ENCODE results near the gene AMH. TPM values are rescaled to one million over a fixed set of nuclear protein-coding genes. Genes with fewer than 3 reads are reported as not detected.
"Not testable (repeated sequence)": the region's sequence is repeated elsewhere in the genome, so short reads cannot be mapped to it uniquely, and the experiment has no call there.

AMH gene
- total and polyA plus RNA-seq, 12 donors: 0.36 to 4.6 (median 1.1) TPM; not detected in 4

GRCh38 chr19:2280633-2281264, 31.6 kb downstream of the AMH start:
- TF ChIP-seq POLR2A (IDR thresholded peaks at IDR 0.05) (no peak), CTCF (IDR thresholded peaks at IDR 0.05) (no peak)
- peaks cover 4% of the 10 kb centered on the region for H3K27me3 ChIP-seq
- no peak overlapping the region for H3K27ac ChIP-seq
- peaks cover 0 to 6% of the 10 kb centered on the region in 2 donors for H3K4me1 ChIP-seq (replicated peaks in 1 of 2)
- DNase-seq: no peak
- intact Hi-C loops (cut with DNase I): loop anchor here in 1 of 2 donors (10.0 kb wide), 1 partner anchor 104 kb away; no protein-coding TSS in a partner anchor
- H3K36me3 ChIP-seq (replicated peaks in 1 of 2): no peaks in the 10 kb centered on the region
- 70 to 82% (median 71%) methylated on average over 12 to 26 of the region's 26 CpGs for WGBS, 4 donors
- no peaks in the 10 kb centered on the region for H3K9me3 ChIP-seq (replicated peaks in 1 of 3)
- H3K4me3 ChIP-seq: no peak overlapping the region

- 21 to 27% (median 25%) methylated on average over 3 to 16 of the region's 16 CpGs for WGBS, 4 donors
- not testable (repeated sequence) for H3K36me3 ChIP-seq (replicated peaks in 1 of 2); H3K9me3 ChIP-seq (replicated peaks in 1 of 3); H3K4me1 ChIP-seq (replicated peaks in 1 of 2); H3K27me3 ChIP-seq; DNase-seq
- intact Hi-C loops (cut with DNase I): loop anchor here in 1 of 2 donors (10.0 kb wide), 1 partner anchor 103 kb away; no protein-coding TSS in a partner anchor
- H3K27ac ChIP-seq: peak overlapping the region in 2 of 5 donors; percentile 34 to 79
- peak overlapping the region in 2 of 4 donors; percentile 19 to 28 for H3K4me3 ChIP-seq
Observed at GRCh38 chr19:2281265-2282061, 32.3 kb downstream of the AMH start.

- peak; percentile 50 to 85 (median 65) for DNase-seq
- peaks cover 4% of the 10 kb centered on the region for H3K27me3 ChIP-seq
- peak within 1 kb of the TSS in 2 of 5 donors; percentile 34 to 79 for H3K27ac ChIP-seq
- no peaks in the 10 kb centered on the region for H3K4me1 ChIP-seq (replicated peaks in 1 of 2)
- peak within 1 kb of the TSS in 2 of 4 donors; percentile 19 to 28 for H3K4me3 ChIP-seq
- intact Hi-C loops (cut with DNase I): loop anchor here in 1 of 2 donors (10.0 kb wide), 1 partner anchor 103 kb away; no protein-coding TSS in a partner anchor
- H3K9me3 ChIP-seq (replicated peaks in 1 of 3): no peaks in the 10 kb centered on the region
- WGBS, 4 donors: 13 to 19% (median 14%) methylated on average over 16 to 41 of the region's 41 CpGs
- TF ChIP-seq POLR2A (IDR thresholded peaks at IDR 0.05): no peak
- no peak for TF ChIP-seq CTCF (IDR thresholded peaks at IDR 0.05)
- no peaks in the 10 kb centered on the region for H3K36me3 ChIP-seq (replicated peaks in 1 of 2)
Observed at GRCh38 chr19:2282062-2282861, 33.1 kb downstream of the AMH start, which contains the start of gene PEAK3. PEAK3 (minus strand) TSS chr19:2282175; CDS start chr19:2280931, 1,244 bp downstream.

- Histone ChIP-seq H3K9me3 (replicated peaks in 1 of 3) (no peaks in the 10 kb centered on the region), H3K27me3 (peaks cover 4% of the 10 kb centered on the region), H3K4me3 (no peak overlapping the region), H3K27ac (no peak overlapping the region), H3K4me1 (replicated peaks in 1 of 2) (no peaks in the 10 kb centered on the region), H3K36me3 (replicated peaks in 1 of 2) (no peaks in the 10 kb centered on the region)
- TF ChIP-seq CTCF (IDR thresholded peaks at IDR 0.05): no peak
- no peak for TF ChIP-seq POLR2A (IDR thresholded peaks at IDR 0.05)
- 61 to 77% (median 70%) methylated on average over 8 to 11 of the region's 11 CpGs for WGBS, 4 donors
- DNase-seq: peak in 1 of 7 donors; percentile 4
- intact Hi-C loops (cut with DNase I): loop anchor here in 1 of 2 donors (10.0 kb wide), 1 partner anchor 102 kb away; no protein-coding TSS in a partner anchor
Observed at GRCh38 chr19:2282862-2283237, 33.7 kb downstream of the AMH start.

Data from adrenal gland (tissue), 12 donors.